Stimulated activated CD4-positive, alpha-beta T cell treated with anti-CD3 and anti-CD28 coated beads, Interleukin-12 subunit alpha, Interleukin-12 subunit beta, amount 100 ng/mL, for 48 hours (primary cell): ENCODE results near the gene TBC1D10A.

Experiments used
- DNase-seq, 3 donors: peaks; one replicate each; pipeline ENCODE4 v3.0.0-alpha.2; 2020; ENCODE audit warnings: low read depth in 2 of 3, low spot score in 1 of 3

The TBC1D10A gene

GRCh38 chr22:30321461-30321860 is 5.3 kb downstream of the TBC1D10A start:
- DNase-seq, result no peak

- DNase-seq, result no peak
Measured at GRCh38 chr22:30320021-30320556, 6.7 kb downstream of the TBC1D10A start.

DNA sequence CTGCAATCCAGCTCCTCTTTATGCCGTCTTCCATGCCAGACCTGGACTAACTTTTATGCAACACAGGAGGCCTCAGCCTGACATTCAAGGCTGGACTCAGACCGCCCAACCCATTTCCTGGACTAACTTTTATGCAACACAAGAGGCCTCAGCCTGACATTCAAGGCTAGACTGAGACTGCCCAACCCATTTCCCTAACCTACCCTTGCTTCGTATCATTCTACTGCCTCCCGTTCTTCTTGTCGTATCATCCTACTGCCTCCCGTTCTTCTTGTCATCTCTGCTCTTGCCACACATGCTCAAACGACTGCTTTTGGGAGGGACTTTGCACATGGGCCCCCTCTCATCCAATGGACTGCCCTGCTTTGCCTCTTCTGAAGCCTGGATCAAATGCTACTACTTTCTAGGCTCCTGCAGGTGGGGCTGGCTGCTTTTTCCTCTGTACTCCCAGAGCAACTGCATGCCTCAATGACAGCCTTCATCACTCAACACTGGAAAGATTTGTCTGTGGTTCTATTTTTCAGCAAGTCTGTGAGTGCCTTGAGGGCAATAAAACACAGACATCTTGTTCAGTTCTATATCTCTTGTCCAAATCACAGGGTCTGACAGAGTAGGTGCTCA is 7.8 kb downstream of the TBC1D10A start:
- no peak for DNase-seq

DNA sequence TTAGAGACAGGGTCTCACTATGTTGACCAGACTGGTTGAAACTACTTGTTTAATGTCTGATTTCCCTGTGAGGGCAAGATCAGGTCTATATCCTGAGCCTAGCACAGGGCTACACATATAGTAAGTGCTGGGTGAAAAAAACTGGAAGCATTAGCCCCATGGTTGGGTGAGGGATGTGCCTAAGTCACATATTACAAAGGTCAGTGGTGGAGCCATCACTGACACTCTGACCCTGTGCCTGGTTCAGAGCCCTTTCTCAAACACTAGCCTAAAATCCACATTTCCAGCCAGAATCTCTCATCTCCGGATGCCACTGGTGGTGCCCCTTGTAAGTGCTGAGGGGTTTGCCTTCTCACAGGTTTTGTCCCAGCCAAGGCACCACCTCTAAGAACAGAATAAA is 9.0 kb downstream of the TBC1D10A start:
- DNase-seq, result no peak

DNA sequence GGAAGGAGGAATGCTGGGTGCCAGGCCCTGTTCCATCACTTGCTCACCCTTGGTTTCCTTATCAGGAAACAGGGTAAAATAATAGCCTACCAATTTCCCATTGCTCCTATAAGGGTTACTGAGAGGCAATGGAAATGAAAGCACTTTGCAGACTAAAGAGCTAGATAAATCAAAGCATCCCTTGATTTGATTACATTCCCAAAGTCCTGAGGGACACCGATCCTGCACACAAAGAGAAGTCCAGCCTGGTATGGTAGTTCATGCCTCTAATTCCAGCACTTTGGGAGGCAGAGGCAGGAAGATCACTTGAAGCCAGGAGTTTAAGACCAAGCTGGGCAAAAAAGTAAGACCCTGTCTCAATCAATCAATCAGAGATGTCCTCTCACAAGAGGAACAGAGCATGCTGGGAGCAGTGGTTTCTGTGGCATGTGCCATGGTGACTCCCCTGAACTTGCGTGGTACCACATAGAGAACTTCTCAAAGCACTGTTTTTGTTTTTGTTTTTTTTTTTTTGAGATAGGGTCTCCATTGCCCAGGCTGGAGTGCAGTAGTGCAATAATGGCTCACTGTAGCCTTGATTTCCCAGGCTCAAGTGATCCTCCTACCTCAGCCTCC is 10.7 kb downstream of the TBC1D10A start:
- no peak for DNase-seq

- DNase-seq, result peak in 1 of 3 donors; percentile 40
Measured at GRCh38 chr22:30314915-30315314, 11.8 kb downstream of the TBC1D10A start.

DNA sequence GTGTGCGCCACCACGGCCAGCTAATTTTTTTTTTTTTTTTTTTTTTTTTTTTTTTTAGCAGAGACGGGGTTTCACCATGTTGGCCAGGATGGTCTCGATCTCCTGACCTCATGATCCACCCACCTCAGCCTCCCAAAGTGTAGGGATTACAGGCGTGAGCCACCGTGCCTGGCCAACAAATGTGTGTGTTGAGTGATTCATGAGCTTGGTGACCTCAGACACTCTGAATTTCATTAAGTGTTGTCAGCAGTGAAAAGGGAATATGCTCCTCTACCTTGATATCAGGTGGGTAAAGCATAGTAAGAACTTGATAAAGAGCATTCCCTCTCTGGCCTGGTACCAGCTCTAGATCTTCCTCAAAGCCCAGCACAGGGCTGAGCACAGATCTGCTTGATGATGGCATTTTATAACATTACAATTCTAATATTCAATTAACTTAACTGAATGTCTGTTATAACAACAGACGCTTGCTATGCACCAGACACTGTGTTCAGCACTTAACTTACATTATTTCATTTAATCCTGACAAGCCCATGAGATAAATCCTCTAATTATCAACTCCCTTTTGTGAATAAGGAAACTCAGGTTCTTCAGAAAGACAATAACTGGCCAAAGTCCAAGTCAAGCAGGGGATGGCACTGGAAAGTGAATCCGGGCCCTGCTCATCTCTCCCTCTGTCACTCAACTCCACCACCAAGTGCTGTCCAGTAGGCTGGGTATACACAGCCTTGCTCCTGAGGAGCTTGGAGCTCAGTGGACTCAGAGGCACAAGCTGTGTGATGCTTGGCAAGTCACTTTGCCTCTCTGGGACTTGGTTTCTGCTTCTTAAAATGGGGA is 13.0 kb downstream of the TBC1D10A start:
- no peak for DNase-seq

DNA sequence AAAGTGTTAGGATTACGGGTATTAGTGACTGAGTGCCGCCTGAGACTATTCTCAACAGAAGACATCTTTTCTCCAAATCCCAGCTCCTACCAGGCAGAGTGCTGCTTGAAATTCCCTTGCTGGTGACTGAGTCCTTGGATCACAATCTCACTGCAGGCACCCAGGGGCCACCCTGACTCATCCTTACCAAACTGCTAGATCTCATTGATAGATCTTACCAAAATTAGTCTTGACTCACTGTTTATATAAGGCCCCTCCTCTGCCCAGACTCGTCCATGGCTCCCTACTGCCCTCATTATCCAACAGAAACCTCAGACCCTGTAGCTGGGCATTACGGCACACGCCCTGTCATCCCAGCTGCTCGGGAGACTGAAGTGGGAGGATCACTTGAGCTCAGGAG is 14.7 kb downstream of the TBC1D10A start:
- no peak for DNase-seq

GRCh38 chr22:30310881-30311771 is 15.6 kb downstream of the TBC1D10A start:
- DNase-seq, result no peak

DNA sequence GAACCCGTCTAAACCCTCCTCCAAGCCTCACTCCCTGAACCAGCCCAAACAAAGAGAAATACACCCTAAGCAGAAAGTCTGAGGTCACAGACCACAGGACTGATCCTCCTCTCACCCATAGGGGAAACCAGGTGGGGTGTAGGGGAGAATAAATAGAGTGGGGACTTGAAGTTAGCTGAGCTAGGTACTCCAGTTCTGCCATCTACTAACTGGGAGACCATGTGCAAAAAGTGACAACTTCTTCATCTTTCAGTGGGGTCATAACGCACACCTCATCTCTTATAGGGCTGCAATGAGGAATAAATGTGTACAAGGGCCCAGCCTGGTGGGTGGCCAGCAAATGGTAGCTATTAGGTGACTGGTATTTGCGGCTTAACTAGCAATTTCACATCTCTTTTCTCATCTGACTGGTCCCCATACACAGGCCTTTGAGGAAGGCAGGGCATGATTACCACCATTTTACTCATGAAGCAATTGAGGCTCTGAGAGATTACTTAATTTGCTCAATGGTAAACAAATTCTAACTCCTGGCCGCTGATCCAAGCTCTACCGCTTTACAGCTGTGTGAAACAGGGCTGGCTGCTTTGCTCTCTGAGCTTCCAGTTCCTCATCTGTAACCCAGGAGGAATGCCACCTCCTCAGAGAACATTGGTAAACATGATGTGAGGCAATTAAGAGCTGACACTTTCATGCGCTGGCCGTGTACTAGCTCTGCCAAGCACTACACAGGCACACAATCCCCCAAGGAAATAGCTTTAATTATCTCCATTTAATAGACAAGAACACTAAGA is 16.6 kb downstream of the TBC1D10A start:
- DNase-seq, result no peak

DNA sequence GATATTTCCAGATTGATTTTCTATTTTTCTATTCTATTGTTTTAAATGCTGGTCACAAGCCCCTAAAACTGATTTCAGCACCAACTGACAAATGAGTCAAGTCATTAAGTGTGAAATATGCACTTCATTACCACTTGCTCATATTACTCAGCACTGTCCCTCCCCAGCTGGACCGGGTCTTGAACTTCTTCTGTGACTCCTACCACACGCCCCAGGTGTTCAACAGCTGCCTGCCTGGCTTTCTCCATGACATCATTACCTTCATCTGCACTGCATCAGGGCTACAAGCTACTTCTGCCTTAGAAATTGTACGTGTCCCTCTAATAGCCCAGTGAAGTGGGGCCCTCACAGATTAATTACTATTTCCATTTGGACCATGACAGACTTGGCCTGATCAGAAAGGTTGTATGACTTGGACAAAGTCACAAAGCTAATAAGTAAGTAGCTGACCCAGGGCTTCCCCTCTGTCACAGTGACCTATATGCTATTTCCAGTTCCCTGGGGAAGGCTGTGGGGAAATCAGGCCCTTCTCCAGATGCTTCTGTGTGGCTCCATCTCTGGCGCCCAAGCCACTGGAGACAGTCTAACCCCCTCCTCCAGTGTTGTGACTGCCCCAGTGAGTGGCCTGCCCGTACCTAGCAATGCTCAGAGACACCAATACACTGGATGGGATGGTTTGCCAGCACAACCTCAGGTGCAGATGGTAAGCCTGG is 18.1 kb downstream of the TBC1D10A start:
- no peak for DNase-seq

GRCh38 chr22:30308093-30308492 is 18.6 kb downstream of the TBC1D10A start:
- no peak for DNase-seq

- DNase-seq, result no peak
Measured at GRCh38 chr22:30307041-30307574, 19.6 kb downstream of the TBC1D10A start.

GRCh38 chr22:30306627-30307011 is 20.1 kb downstream of the TBC1D10A start:
- no peak for DNase-seq

DNA sequence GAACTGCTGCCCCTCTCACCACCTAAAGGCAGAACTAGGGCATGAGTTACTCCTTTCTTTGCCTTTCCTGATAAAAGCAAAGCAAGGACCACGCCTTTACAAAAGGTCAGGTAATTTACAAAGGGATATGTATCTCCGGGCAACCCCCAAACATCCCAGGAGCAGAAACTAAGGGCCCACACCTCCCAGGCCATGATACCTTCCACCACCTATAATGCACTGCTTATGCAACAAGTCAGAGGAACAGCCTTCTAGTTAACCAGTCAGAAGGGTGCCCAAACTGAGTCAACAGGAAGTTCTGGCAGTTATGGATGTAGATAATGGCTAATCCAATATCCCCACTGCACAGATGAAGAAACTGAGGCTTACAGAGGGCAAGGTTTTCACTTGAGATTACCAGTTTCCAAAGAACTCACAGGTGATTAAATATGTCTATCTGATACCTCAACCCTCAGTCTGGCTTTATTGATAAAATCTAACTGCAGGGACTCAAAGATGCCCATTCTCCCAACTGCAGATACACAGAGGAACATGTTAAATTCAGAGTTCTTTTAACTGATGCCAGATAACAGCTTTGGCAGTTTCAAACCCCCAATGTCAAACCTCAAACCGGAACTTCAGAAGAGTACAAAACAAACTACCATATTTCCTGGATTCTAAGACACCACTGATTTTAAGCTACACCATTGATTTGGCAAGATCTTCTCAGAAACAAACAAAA is 20.7 kb downstream of the TBC1D10A start:
- DNase-seq, result no peak

- DNase-seq, result no peak
Measured at GRCh38 chr22:30305519-30305905, 21.2 kb downstream of the TBC1D10A start.

- DNase-seq, result no peak
Measured at GRCh38 chr22:30304495-30305244, 22.1 kb downstream of the TBC1D10A start.

GRCh38 chr22:30302810-30303138 is 24.0 kb downstream of the TBC1D10A start:
- no peak for DNase-seq
